Panc1 (cell line): Measurements from ENCODE around the gene TPI1.
"Not testable (repeated sequence)": the region's sequence is repeated elsewhere in the genome, so short reads cannot be mapped to it uniquely, and the experiment has no call there.

ENCODE experiments used
- POLR2AphosphoS5 ChIP-seq: IDR thresholded peaks from 2 replicates; pipeline ENCODE4 v1.6.1; 2012; ENCODE audit warnings: mild to moderate bottlenecking, low read depth, low read length, moderate library complexity
- TCF7L2 ChIP-seq: IDR thresholded peaks from 2 replicates; pipeline ENCODE4 v1.6.1; 2011; ENCODE audit warnings: mild to moderate bottlenecking, low read depth, low read length, inconsistent platforms
- TF ChIP-seq, protein P1 (sequence below): fragments of 450-650 bp; IDR thresholded peaks from 2 replicates; pipeline ENCODE4 v1.5.1; 2017; ENCODE audit warnings: mild to moderate bottlenecking
- TF ChIP-seq, protein P2 (sequence below), 2 experiments: IDR thresholded peaks; 2 replicates each; pipeline ENCODE4 v1.6.1; 2011 to 2012; ENCODE audit warnings: low read depth in 2 of 2, control low read depth in 1 of 2, low read length in 1 of 2, mild to moderate bottlenecking in 1 of 2, moderate library complexity in 1 of 2; ENCODE audit not compliant: insufficient read depth in 1 of 2

DNA sequence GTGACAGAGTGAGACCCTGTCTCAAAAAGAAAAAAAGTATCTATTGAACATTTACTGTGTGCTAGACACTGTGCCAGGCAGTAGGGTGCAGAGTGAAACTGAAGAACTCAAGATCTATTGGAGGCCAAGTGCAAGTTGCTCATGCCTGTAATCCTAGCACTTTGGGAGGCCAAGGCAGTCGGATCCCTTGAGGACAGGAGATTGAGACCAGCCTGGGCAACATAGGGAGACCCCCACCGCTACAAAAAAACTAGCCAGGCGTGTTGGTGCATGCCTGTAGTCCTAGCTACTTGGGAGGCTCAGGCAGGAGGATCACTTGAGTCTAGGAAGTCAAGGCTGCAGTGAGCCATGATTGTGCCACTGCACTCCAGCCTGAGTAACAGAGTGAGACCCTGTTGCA is 25.4 kb downstream of the TPI1 start:
- not testable (repeated sequence) for TF ChIP-seq POLR2AphosphoS5, TCF7L2
- TF ChIP-seq, protein P1, sequence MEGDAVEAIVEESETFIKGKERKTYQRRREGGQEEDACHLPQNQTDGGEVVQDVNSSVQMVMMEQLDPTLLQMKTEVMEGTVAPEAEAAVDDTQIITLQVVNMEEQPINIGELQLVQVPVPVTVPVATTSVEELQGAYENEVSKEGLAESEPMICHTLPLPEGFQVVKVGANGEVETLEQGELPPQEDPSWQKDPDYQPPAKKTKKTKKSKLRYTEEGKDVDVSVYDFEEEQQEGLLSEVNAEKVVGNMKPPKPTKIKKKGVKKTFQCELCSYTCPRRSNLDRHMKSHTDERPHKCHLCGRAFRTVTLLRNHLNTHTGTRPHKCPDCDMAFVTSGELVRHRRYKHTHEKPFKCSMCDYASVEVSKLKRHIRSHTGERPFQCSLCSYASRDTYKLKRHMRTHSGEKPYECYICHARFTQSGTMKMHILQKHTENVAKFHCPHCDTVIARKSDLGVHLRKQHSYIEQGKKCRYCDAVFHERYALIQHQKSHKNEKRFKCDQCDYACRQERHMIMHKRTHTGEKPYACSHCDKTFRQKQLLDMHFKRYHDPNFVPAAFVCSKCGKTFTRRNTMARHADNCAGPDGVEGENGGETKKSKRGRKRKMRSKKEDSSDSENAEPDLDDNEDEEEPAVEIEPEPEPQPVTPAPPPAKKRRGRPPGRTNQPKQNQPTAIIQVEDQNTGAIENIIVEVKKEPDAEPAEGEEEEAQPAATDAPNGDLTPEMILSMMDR: not testable (repeated sequence)
- TF ChIP-seq, protein P2, sequence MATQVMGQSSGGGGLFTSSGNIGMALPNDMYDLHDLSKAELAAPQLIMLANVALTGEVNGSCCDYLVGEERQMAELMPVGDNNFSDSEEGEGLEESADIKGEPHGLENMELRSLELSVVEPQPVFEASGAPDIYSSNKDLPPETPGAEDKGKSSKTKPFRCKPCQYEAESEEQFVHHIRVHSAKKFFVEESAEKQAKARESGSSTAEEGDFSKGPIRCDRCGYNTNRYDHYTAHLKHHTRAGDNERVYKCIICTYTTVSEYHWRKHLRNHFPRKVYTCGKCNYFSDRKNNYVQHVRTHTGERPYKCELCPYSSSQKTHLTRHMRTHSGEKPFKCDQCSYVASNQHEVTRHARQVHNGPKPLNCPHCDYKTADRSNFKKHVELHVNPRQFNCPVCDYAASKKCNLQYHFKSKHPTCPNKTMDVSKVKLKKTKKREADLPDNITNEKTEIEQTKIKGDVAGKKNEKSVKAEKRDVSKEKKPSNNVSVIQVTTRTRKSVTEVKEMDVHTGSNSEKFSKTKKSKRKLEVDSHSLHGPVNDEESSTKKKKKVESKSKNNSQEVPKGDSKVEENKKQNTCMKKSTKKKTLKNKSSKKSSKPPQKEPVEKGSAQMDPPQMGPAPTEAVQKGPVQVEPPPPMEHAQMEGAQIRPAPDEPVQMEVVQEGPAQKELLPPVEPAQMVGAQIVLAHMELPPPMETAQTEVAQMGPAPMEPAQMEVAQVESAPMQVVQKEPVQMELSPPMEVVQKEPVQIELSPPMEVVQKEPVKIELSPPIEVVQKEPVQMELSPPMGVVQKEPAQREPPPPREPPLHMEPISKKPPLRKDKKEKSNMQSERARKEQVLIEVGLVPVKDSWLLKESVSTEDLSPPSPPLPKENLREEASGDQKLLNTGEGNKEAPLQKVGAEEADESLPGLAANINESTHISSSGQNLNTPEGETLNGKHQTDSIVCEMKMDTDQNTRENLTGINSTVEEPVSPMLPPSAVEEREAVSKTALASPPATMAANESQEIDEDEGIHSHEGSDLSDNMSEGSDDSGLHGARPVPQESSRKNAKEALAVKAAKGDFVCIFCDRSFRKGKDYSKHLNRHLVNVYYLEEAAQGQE (IDR thresholded peaks at IDR 0.05; ENCODE audit: insufficient read depth in 1 of 2, low read depth in 2 of 2, low read length in 1 of 2): not testable (repeated sequence)
